Measurements from ENCODE around the gene ENKUR. TPM values are rescaled to one million over a fixed set of nuclear protein-coding genes. Genes with fewer than 3 reads are reported as not detected.

ENKUR gene
- total RNA-seq, 4 donors from 2014 or later: not detected

- DNase-seq (ENCODE audit: low spot score) (peak; percentile 57), ATAC-seq (ENCODE audit: low FRiP score) (peak; percentile 77)
- TF ChIP-seq CTCF (IDR thresholded peaks at IDR 0.05): no peak
Measured at GRCh38 chr10:25059990-25060389, 44.0 kb upstream of the ENKUR start.

GRCh38 chr10:25057886-25058285 is 41.9 kb upstream of the ENKUR start:
- DNase-seq (ENCODE audit: low spot score) (no peak), ATAC-seq (ENCODE audit: low FRiP score) (no peak)
- TF ChIP-seq CTCF (IDR thresholded peaks at IDR 0.05): no peak

- TF ChIP-seq CTCF (IDR thresholded peaks at IDR 0.05): no peak
- DNase-seq (ENCODE audit: low spot score): no peak
- ATAC-seq (ENCODE audit: low FRiP score): no peak
Measured at GRCh38 chr10:25056726-25057125, 40.8 kb upstream of the ENKUR start.

GRCh38 chr10:25052012-25052411 is 36.1 kb upstream of the ENKUR start:
- ATAC-seq (ENCODE audit: low FRiP score) (no peak), DNase-seq (ENCODE audit: low spot score) (no peak)
- no peak for TF ChIP-seq CTCF (IDR thresholded peaks at IDR 0.05)

- DNase-seq (ENCODE audit: low spot score) (no peak), ATAC-seq (ENCODE audit: low FRiP score) (no peak)
- TF ChIP-seq CTCF (IDR thresholded peaks at IDR 0.05): no peak
Measured at GRCh38 chr10:25050402-25050801, 34.4 kb upstream of the ENKUR start.

- TF ChIP-seq CTCF (IDR thresholded peaks at IDR 0.05): no peak
- no peak for ATAC-seq (ENCODE audit: low FRiP score)
- no peak for DNase-seq (ENCODE audit: low spot score)
Measured at GRCh38 chr10:25049966-25050365, 34.0 kb upstream of the ENKUR start.

GRCh38 chr10:25048450-25048849 is 32.5 kb upstream of the ENKUR start:
- TF ChIP-seq CTCF (IDR thresholded peaks at IDR 0.05): no peak
- ATAC-seq (ENCODE audit: low FRiP score) (no peak), DNase-seq (ENCODE audit: low spot score) (no peak)
